GOT3 (cell line): ENCODE results near the gene SLX9.

Source experiments
- DNase-seq: peaks from one replicate; lab custom pipeline; 2025; ENCODE audit warnings: mixed read lengths; lab: John Stamatoyannopoulos, UW

The SLX9 gene

GRCh38 chr21:44977616-44978340, 37.9 kb downstream of the SLX9 start:
- no peak for DNase-seq

- no peak for DNase-seq
Observed at GRCh38 chr21:44979687-44980561, 40.1 kb downstream of the SLX9 start.

- no peak for DNase-seq
Observed at GRCh38 chr21:44980562-44981489, 41.0 kb downstream of the SLX9 start.

DNA sequence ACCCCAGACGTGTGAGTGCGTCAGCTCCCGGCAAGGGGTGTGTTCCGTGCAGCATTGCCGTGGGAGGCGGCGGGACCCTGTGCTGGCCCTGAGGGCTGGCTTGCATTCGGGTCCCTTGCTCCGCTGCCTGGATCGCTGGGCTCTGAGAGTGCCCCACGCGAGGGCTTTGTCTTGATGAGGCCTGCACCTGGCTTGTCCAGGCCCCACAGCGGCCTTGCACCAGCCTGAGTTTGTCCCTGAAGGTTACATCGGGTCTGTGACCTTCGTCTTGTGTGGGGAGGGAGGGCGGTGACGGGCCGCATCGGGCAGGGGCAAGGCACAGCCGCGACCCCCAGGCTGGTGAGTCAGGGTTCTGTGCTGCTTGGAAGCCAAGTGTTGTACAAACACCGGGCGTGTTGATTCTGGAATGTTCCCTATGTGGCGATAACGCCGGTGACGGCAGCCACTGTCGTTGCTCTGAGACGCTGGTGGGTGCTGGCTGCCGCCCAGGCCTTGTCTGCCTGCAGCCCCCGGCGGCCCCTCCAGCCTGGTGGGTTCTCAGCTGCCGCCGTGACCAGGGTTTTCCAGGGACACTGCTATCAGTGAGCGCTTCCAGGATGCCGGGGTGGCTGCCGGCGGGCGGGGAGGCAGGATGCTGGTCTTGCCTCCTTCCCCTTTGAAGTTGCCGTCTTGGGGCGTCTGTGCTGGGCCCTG, 42.9 kb downstream of the SLX9 start:
- no peak for DNase-seq

DNA sequence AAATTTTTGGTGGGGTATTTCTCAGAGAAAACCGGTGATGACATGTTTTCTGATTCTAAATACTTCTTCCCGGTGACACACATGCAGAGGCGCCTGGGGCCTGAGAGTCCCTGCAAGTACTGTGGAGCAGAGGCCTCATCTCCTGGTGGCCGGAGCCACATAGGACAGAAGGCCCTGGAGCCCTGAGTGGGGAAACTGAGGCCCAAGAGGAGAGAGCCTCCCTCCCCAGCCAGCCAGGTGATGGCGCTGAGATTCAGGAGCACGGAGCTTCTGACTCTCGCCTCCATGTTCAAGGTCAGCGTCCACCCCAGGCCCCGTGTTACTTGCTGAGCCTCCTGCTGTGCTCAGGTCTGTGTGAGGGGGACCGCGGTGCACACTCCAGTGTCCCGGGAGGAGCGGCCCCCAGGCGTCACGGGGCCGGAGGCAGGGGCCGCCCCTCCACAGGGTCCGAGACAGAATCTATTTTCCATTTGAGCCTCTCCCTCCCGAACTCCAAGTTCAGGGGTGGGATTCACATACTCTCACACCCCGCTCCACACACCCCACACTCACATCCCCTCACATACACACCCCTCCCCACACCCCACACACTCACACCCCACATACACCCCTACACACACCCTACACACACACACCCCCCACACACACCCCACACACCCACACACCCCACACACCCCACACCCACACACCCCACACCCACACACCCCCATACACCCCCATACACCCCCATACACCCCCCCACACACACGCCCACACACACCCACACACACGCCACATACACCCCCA, 43.8 kb downstream of the SLX9 start:
- DNase-seq = no peak

DNA sequence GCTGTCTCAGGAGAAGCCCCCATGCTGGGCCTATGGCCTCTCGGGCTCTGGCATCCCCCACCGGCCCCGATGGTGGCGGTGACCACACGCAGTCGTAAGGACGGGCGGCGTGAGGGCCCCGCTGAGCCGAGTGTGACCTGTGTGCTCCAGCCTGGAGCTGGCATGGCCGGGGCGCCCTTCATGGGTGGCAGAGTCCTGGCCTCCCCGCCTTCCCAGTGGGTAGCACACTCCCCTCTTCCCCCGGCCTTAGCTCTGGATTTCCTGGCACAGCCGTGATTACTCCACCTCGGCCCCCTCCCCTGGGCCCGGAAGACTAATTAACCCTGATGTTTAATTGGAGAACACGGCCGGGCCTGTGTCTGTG, 44.6 kb downstream of the SLX9 start:
- DNase-seq = no peak

DNA sequence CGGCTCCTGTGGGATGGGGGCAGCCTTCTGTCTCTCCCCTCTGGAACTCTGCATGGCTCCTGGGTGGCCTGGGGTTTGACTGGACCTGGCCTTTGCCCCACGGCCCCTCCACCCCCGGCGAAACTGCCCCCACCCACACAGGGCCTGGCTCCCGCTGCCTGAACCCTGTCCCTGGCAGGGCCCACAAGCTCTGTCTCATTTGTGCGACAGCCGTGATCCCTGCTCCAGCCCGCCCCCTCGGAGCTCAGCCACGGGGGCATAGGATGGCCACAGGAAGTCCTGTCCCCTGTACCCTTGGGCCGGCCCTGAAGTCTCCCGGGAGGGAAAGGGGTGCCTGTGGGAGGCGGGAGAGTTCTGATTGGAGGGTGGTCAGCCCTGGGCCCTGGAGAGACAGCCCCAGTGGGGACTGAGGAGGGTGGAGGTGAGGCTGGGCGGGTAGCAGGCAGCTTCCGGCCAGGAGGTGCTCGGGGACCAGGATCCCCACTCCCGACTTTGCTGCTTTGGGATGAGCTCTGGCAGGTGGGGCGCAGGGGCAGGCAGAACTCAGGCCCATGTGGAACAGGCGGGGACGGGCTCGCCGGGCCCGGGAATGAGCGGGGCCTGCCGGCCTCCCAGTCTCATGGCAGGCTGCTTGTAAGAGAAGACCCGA, 45.1 kb downstream of the SLX9 start:
- no peak for DNase-seq

DNA sequence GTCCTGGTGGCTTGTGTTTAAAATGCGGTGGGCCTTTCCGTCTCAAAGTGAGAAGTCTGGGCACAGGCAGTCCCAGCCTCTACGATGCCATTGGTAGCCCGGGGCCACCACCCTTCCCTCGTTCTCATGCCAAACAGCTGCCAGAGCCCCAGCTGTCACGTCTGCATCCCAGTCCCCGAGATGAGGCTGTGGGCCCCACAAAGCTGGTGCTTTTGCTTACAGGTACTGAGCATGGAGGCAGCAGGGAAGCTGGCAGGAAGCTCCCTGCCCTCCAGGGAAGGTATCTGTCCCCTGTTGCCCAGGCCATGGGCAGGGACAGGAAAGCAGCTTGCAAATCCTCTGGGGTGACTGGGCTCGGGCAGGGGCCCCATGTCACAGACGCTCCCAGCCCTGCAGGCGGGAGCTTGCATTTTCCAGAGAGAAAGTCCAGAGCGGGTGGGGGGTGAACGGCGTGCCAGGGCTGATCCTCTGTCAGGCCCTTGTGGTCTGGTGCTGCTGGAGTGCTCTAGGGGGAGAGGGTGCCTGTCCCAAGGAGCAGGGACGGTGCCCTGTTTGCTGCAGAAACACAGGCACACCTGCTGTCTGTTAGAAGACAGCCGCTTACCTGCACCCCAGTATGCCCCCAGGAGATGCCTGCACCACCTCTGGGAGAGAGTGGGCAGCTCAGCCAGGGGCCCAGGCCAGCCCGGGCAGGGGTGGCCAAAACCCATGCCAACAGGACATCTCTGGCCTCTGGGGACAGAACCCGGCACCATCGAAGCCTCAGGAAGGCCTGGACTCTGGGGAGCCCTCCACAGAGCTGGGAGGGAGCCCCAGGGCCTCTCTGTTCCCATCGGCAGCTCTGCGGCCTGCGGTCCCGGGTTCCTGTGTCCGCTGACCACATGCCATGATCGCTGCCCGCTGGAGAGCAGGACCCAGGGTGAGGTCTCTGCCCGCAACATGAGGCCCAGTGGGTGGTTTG, 45.9 kb downstream of the SLX9 start:
- DNase-seq = no peak

- no peak for DNase-seq
Observed at GRCh38 chr21:44986471-44987291, 46.9 kb downstream of the SLX9 start.

DNA sequence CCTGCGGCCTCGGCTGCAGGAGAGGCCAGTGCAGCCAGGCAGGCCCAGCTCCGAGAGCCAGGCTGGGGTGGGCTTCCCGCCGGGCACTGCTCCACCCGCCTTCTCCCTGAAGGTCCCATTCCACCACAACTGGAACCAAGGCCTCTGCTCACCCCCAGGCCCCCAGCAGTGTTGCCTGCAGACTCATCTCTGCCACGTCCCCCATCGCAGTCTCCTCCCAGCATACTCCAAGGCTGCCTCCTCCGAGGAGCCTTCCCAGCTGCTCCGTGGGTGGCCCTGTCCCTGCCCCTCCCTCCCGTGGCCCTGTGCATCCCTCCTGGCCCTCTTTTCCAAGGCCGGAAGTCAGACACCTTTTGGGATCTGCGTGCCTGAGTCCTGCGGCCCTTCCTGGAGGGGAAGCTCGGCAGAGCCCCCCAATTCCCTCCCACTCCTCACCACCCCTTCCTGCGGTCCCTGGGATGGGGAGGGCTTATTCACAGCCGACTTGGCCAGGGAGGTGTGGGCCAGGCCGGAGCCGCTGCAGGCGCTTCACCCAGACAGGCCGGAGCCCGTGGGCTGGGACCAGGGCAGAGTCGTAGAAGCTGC, 47.6 kb downstream of the SLX9 start:
- no peak for DNase-seq

DNA sequence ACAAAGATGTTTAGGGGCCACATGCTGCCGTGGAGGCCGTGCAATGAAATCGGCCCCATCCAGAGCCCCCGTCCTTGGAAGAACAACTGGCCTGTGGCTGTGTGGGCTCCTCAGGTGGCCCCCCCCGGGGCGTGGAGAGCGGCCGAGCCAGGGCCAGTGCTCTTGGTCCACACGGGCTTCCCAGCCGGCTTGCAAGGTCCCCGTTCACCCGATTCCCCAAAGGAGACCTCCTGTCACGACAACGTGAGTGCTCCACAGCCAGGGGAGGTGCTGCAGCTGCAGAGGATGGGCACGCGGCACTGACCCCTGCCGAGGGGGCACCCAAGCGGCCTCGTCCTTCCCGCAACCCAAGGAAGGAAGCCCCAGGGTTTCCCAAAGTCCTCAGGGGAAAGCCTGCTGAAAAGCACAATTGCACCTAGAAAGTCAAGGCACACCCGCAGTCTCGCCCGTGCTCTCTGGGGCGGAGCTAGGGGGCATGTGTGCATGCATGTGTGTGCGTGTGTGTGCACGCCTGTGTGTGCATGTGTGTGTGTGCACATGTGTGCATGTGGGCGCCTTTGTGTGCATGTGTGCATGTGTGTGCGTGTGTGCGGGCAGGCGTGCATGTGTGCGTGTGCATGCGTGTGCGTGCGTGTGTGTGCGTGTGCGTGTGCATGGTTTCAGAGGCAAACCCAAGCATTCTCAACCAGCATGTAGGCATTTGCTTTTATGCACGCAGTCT, 48.2 kb downstream of the SLX9 start:
- no peak for DNase-seq

DNA sequence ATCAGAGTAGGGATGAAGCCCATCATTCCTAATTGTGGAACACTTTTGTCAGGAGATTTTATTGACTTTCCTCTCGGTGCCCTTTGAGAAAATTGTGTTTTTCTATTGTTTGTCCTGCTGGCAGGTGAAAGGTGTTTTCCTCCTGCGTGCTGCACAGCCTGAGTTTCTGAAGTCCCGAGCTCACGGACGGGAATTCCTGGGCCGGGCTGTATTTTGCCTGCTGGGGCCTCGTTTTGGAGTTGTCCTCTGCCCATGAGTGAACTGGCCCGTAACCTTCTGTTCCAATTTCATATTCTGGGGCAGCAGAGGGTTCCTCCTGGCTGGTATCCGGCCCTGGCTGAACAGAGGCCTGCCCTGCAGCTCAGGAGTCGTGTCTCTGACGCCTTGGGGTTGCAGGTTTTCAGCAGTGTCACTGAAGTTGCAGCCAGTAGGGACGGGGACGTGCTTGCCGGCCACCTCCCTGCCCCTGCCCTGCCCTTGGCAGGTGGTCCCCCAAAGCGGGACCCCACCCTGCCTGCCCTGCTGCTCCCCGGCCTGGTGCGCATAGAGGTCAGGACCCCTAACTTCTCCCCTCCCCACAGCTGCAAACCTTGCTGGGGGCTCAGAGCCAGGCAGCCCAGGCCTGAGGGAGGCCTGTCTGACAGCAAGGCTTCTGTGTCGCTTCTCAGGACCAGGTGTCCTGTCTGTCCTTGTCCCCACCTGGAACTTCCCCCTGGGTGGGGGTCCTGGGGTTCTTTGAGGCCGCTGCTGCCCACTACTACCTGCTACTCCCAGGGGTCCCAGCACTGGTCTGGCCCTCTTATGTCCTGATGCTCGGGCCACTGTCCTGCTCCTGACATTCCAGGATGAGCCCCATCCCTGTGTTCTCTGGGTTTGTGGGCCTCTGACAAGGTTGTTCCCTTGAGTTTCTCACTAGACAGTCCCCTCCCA, 49.0 kb downstream of the SLX9 start:
- no peak for DNase-seq

DNA sequence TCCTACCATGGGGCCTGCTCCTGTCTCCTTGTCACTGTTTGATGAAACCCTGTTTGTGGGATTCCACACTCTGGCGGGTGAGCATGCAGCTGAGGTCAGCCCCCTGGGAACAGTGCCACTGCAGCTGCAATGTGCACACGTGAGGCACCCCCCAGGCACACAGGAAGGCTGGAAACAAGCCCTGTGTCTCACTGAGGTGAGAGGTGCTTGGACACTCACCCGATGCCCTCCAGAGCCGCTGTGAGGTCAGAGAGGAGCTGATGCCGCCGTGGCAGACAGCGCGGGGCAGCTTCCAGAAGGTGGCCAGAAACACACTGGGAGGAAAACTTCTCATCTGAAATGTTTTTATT, 49.7 kb downstream of the SLX9 start:
- DNase-seq = no peak

GRCh38 chr21:44989943-44990780, 50.3 kb downstream of the SLX9 start:
- no peak for DNase-seq

DNA sequence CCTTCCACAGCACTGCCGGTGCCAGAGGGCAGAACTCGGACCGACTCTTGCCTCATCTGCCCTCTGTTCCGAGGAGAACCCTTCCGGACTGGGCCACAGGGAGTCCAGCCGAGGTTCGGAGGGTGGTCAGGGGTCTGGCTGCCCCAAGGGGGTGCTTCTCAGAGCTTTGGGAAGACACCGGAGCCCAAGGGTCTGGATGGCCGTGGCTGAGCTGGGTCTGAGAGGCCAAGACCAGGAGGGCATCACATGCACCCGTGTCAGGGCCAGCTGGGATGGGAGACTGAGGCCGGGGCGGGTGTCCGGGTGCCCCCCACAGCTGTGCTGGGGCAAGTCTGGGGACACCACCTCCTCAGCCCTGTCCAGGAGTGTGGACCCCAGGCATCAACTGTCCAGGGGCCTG, 51.1 kb downstream of the SLX9 start:
- DNase-seq = no peak
